ENCODE results near the gene ZNF32. TPM values are rescaled to one million over a fixed set of nuclear protein-coding genes. Genes with fewer than 3 reads are reported as not detected.
"Not testable (repeated sequence)": the region's sequence is repeated elsewhere in the genome, so short reads cannot be mapped to it uniquely, and the experiment has no call there.

Gene ZNF32
- total RNA-seq, 1 donor from 2014 or later, result 46.2 TPM

DNA sequence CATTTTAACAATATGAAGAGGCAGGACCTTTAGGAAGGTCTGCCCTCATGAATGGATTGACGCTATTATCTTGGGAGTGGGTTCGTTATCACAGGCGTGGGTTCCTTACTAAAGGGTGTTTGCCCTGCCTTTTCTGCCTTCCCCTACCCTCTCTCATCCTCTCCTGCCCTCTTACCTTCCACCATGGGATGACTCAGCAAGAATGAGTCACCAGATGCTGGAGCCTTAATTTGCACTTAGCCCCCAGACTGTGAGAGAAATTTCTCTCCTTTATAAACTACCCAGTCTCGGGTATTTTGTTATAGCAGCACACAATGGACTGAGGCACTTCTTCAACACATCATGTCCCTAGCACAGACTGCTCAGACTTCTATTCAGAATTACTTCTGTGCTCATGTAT, 31.4 kb upstream of the ZNF32 start:
- DNase-seq (ENCODE audit: low spot score), result no peak

DNA sequence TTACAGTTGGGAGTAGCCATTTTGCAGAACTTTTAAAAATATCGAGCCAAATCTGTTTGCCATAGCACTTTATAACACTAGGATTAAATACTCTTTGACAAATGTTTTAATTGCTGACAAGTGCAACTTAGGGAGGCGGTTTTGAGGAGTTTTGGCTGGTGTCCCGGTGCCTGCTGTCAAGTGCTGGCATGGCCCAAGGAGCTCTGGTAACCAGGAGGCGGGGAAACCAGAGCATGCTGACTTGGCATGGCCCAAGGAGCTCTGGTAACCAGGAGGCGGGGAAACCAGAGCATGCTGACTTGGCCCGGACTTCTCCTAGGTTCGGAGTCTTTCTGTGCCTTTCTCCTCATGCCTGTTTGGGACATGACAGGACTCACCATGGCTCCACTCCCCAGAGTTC, 30.8 kb upstream of the ZNF32 start:
- DNase-seq (ENCODE audit: low spot score), result peak; percentile 34

DNA sequence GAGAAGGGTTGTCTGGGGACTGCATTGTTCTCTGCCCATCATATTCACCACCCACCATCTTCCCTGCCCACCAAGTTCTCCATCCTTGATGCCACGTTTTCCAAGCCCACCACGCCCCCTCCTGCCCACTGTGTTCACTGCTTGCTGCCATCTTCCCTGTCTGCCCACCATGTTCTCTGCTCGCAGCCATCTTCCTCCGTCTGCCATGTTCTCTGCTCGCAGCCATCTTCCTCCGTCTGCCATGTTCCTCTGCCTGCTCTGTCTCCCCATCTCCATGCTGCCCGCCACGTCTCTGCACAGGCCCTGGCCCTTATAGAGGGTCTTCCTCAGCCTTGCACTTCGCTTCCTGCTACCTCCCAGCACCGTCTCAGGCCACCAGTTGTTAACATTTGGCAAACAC, 30.0 kb upstream of the ZNF32 start:
- no peak for DNase-seq (ENCODE audit: low spot score)

DNA sequence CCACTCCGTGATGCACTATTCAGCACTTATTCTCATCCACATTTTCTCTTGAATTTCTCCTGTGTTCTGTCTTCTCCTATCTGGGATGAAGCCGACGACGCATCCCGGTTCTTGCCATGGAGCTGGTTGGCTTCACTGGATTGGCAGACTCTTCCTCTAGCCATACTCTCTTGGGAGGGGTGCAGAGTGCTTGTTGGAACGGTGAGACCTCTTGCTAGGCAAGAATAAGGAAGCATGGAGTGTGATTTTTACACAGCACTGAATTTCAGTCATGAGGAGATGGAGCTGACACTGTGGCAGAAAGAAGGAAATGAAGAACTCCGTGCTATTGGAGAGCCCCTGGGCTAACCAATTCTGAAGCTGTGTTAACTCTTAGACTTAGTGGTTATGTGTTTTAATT, 28.2 kb upstream of the ZNF32 start:
- DNase-seq (ENCODE audit: low spot score), result no peak

DNA sequence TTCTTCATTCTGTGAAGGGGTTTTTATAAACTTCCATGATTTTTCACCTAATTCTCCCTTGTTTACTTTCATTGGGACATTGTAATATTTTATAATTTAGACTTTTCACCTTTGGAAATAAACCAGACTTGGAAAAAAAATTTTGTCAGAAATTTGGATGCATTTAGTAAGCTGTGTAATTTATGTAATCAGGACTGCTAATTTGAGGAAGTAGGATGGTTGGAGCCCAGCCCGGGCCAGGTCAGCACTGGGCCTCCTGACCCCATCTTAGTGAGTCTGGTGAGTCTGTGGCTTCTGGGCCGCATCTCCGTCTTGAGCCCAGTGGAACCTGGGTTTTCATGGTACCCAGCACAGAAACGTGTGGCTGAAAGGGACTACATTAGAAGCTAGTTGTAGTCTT, 27.6 kb upstream of the ZNF32 start:
- no peak for DNase-seq (ENCODE audit: low spot score)

- DNase-seq (ENCODE audit: low spot score), result no peak
These were observed 26.0 kb upstream of the ZNF32 start for GRCh38 chr10:43674553-43675210.

DNA sequence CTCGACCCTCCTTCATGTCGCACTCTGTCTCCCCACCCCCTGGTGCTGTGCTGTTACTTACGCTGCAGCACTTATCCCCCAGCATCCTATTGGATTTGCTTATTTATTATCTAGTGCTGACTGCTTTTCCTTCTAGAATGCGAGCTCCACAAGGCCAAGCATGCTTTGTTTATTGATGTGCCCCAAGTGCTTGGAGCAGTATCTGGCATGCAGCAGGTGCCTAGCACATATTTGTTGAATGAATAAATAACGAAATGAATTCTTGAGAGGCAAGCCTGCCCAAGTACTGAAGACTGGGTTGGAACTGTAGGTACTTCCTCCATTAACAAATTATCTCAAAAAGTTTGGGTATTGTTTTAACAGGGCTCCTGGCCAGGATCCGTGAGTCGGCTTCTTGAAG, 24.8 kb upstream of the ZNF32 start:
- DNase-seq (ENCODE audit: low spot score), result no peak

DNA sequence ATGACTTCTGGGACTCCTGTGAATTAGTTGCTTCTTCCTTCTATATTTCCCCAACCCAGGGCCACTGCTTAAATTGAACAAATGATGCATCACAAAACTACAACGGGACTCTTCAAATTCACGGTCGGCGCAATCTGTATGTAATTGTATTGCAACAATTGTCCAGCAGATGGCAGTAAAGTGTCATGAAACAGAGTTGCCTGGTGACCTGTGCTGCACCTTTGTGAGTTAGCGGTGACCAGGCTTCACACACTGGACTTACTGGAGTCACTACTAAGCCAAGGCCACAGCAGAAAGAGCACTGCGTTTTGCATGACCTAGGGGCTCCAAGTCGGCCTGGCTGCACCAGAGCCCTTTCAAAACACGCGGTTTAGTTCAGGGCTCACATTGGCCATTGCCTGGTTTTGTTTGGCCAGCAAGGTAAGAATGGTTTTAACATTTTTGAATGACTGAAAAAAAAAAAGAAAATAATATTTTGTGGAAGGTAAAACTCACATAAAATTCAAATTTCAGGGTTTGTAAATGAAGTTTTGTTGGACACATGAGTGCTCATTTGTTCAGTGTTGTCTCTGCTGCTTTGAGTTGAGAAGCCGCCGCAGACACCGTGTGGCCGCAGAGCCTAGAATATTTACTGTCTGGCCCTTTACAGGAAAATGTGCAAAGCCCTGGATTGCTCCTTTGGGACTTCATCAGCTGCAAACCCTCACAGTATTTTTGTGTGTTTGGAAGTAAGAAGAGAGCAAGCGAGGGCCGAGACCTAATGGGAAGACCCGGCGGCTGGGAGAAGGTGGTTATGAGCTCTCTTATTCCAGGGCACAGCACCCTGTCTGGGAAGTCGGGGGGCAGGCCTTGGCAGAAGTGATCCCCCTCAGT, 23.2 kb upstream of the ZNF32 start:
- peak; percentile 53 for DNase-seq (ENCODE audit: low spot score)

DNA sequence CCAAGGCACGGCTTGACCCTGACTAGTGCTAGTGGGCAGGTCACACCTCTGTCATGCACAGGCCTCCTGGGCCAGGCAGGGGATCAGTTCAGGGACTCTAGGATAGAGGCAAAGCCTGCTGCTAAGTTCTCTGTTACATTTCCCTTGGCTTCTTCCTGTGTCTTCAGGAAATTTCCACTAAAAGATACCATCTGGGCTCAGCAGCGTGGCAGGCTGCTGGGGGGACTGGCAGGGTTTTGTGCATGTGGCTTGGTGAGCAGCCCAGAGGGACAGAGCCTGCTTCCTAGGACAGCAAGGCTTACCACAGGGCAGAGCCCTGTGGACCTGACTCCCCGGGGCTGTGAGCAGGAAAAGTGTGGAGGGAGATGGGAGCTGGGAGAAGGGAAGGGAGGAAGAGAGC, 20.7 kb upstream of the ZNF32 start:
- no peak for DNase-seq (ENCODE audit: low spot score)

DNA sequence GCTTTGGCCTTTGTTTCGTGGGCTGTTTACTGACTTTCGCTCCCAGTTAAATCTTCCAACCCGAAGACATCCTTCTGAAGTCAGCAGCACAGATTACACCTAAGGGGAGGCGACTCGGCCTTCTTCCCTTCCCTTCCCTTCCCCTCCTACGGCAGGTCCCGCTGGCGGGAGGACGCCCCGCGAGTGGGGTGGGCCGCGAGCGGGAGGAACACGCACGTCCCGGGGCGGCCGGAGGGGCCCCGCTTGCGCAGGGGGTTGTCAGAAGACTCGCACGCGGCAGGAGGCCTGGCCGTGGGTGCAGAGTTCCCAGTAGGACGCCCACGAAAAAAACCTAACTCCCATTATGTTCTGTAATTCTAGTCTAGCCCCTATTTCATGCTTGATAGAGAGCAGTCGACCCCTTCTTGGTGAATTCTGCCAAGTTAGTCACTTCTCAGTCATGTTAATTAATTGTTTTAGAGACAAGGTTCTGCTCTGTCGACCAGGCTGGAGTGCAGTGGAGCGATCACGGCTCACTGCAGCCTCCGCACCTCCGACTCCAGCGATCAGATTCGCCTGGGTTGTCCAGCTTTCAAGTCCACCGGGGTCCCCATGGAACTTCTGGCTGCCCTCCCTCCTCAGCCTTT, 19.2 kb upstream of the ZNF32 start:
- no peak for DNase-seq (ENCODE audit: low spot score)

DNA sequence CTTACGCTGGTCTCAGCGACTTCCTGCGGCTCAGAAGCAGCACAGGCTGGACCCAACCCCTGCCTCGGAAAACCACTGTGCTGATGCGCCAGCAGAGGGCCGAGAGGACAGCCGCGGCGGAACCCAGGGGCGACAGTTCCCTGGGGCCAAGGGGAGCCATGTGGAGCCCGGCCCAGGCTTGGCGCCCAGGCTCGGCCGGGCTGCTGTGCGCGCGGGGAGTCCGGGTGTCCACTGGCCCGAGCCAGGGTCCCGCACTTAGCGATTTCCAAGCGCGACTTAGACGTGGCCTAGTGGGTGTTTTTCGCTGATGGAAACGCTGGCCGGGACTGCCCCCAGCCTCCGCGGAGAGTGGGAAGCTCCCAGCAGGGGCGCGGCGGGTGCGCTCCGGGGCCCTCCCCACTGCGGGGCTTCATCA, 18.6 kb upstream of the ZNF32 start:
- no peak for DNase-seq (ENCODE audit: low spot score)

- DNase-seq (ENCODE audit: low spot score), result no peak
These were observed 17.9 kb upstream of the ZNF32 start for GRCh38 chr10:43666552-43666951.

DNA sequence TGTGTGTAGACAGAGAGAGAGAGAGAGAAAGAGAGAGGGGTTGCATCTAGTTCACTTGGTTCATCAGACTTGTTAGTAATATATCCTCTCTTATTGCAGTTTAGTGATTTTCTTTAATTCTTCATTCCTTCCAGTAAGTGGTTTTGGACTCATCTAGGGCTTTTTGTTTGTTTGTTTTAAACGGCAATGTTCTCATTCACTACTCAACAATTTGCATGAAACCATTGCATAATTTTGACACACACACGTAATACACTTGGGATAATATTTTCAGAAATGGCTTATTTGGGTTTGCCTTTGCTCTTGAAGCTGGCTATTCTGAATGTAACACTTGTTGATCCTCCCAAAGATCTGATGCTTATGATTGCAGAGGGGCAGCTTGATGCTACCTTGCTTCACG, 16.4 kb upstream of the ZNF32 start:
- DNase-seq (ENCODE audit: low spot score), result no peak

GRCh38 chr10:43658227-43658626, 9.5 kb upstream of the ZNF32 start:
- no peak for DNase-seq (ENCODE audit: low spot score)

GRCh38 chr10:43655311-43655710, 6.6 kb upstream of the ZNF32 start:
- no peak for DNase-seq (ENCODE audit: low spot score)

DNA sequence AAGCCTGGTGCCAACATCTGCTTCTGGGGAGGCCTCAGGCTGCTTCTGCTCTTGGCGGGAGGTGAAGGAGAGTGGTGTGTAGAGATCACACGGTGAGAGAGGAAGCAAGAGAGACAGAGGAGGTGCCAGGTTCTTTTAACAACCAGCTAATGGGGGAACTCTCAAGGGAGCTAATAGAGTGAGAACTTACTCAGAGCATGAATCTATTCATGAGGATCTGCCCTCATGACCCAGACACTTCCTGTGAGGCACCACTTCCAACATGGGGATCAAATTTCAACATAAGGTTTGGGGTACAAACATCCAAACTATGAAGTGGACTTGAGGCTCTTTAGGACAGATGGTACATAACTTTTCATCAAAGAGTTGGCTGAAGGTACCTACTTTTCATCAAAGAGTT, 5.1 kb upstream of the ZNF32 start:
- DNase-seq (ENCODE audit: low spot score), result no peak

DNA sequence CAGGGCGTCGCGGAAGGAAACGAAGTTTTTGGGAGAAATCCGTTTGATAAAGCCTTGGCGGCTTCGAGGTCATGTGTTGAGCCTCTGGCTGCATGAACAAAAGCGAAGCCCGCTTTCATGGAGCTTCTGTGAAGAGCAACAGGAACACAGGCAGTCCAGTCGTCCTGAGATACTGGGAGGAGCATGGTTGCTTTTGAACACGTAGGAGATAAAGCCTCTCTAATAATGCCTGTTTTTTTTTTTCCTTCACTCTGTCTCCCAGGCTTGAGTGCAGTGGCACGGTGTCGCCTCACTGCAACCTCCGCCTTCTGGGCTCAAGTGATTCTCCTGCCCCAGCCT, 473 bp upstream of the ZNF32 start:
- no peak for DNase-seq (ENCODE audit: low spot score)

GRCh38 chr10:43648095-43648397, 635 bp downstream of the ZNF32 start:
- DNase-seq (ENCODE audit: low spot score), result no peak

DNA sequence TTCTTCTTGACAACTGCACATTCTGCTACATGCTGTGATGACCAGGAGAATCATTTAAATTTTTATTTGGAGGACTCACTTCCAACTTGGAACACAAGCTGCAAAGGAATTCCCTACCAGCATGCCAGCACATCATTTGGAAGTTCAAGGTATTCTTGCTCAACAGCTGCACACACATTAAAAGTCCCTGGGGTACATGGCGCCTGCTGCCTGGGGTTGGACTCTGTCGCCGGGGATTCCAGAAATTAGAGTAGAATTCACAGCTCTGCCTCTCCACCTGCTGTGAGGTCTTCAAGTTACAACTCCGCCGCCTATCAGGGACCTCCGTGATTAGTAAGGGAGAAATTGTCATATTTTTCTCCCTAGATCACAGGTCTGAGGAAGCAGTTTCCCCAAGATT, 1.1 kb downstream of the ZNF32 start:
- no peak for DNase-seq (ENCODE audit: low spot score)

DNA sequence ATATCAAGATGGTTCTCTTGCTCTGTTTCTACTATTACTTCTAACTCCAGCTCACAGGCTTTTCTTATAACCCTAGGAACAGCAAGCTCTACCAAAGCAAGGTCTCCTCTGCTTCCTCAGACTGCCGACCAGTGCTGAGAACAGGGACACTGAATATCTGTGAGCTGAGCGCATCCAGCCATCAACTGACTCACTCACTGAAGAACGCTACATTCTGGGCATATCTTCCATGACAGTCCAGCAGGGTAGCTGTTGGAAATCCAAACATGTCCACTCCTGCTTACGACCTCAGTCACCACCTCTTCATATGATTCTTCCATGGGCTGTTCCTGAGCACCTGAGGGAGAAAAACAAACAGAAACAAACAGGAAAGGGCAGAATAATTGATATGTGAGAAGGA, 2.8 kb downstream of the ZNF32 start:
- no peak for DNase-seq (ENCODE audit: low spot score)

GRCh38 chr10:43644252-43644651, 4.4 kb downstream of the ZNF32 start:
- DNase-seq (ENCODE audit: low spot score), result no peak

DNA sequence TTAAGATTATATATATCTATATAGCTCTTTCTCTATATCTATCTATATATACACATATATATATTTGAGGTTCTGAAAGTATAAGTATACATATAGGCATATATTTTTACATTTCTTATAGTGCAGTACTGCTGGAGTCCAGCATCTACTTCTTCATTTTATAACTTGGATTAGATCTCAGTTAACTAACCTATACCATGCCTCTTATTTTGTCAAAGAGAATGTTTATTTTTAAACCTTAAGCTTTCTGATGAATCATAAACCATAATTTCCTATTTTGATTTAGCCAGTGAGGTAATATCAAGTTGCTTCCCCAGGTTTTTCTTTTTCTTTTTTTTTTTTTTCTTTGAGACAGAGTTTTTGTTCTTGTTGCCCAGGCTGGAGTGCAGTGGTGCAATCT, 8.1 kb downstream of the ZNF32 start:
- DNase-seq (ENCODE audit: low spot score), result no peak

GRCh38 chr10:43635816-43636215, 12.9 kb downstream of the ZNF32 start:
- DNase-seq (ENCODE audit: low spot score), result not testable (repeated sequence)

Measured in mucosa of gallbladder (tissue), 1 donor.